Peyer's patch (tissue), 4 donors: ENCODE data around the gene KLHL41.

Source experiments
- CTCF ChIP-seq, 6 experiments: fragments of 450-650 bp in 4 of 6; fragments of 200-600 bp in 2 of 6; sonication (generic) in 1 of 6; IDR thresholded peaks; one replicate each; pipeline ENCODE4 v1.5.1; 2017 to 2019; ENCODE audit warnings: antibody characterized with exemption in 6 of 6, mild to moderate bottlenecking in 3 of 6, moderate library complexity in 1 of 6
- POLR2A ChIP-seq, 2 donors: fragments of 450-650 bp; IDR thresholded peaks; one replicate each; pipeline ENCODE4 v1.5.1; 2017; ENCODE audit warnings: antibody characterized with exemption in 2 of 2, mild to moderate bottlenecking in 2 of 2, moderate library complexity in 2 of 2

GRCh38 chr2:169572189-169572588 is 62.7 kb downstream of the KLHL41 start:
- TF ChIP-seq CTCF (IDR thresholded peaks at IDR 0.05) (no peak), POLR2A (IDR thresholded peaks at IDR 0.05) (no peak)
